ENCODE results near the gene NHLRC4.

DNA sequence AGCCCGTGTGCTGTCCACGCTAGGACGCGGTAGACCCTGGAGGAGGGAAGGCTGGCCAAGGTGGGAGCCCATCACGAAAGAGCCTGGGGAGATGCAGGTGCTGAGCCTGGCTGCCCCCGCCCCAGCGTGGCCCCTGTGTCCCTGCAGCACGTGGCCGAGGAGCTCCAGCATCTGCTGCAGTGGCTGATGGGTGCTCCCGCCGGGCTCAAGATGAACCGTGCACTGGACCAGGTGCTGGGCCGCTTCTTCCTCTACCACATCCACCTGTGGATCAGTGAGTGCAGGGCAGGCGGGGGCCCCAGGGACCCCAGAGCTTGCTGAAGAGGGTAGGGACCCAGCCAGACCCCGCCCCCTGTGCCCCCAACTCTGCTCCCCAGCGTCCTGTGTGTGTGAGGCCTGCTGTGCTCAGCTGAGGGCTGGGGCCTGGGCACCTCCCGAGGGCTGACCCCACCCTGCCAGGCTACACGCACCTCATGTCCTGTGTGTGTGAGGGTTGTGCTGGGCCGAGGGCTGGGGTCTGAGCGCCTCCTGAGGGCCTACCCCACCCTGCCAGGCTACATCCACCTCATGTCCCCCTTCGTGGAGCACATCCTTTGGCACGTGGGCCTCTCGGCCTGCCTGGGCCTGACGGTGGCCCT, 11.5 kb downstream of the NHLRC4 start:
- no peak for TF ChIP-seq EZH2 (IDR thresholded peaks at IDR 0.05)
- no peak for TF ChIP-seq POLR2AphosphoS5 (IDR thresholded peaks at IDR 0.05; ENCODE audit: borderline replicate concordance, low read depth, low read length)

All from SK-N-MC (cell line).